ENCODE data around the gene ZBTB37.
A peak's percentile ranks its signal among the peaks of the same experiment; 100 is the strongest.

The ZBTB37 gene

DNA sequence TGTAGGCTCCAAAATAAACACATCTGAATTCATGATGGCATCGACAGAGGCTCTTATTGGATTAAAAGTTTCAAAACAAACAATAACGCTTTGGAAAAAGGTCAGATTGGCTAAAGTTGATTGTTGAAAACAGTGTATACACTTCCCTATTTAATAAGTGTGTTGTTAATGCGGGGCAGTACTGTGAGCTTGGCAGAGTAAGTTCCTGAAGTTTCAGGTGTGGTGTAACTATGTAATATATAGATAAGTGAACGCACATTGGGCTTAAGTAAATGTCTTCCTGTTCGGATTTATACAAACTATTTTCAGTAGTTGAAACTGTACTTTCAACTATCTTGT lies 810 bp downstream of the ZBTB37 start:
- H3K27me3 ChIP-seq (ENCODE audit: insufficient read depth, poor library complexity, severe bottlenecking): no peaks in the 10 kb centered on the region
- peak in 1 of 2 experiments; percentile 25 for DNase-seq (ENCODE audit: low read depth in 1 of 2, low spot score in 1 of 2)
- peak overlapping the region; percentile 82 for H3K4me3 ChIP-seq (replicated peaks; ENCODE audit: insufficient read depth, low read length)
- peak overlapping the region; percentile 93 for H3K27ac ChIP-seq (replicated peaks)
- TF ChIP-seq REST (IDR thresholded peaks at IDR 0.05; ENCODE audit: insufficient replicate concordance, low read depth) (no peak), GABPA (IDR thresholded peaks at IDR 0.05; ENCODE audit: low read depth) (no peak), SPI1 (IDR thresholded peaks at IDR 0.05; ENCODE audit: borderline replicate concordance, low read depth) (peak; percentile 81)

DNA sequence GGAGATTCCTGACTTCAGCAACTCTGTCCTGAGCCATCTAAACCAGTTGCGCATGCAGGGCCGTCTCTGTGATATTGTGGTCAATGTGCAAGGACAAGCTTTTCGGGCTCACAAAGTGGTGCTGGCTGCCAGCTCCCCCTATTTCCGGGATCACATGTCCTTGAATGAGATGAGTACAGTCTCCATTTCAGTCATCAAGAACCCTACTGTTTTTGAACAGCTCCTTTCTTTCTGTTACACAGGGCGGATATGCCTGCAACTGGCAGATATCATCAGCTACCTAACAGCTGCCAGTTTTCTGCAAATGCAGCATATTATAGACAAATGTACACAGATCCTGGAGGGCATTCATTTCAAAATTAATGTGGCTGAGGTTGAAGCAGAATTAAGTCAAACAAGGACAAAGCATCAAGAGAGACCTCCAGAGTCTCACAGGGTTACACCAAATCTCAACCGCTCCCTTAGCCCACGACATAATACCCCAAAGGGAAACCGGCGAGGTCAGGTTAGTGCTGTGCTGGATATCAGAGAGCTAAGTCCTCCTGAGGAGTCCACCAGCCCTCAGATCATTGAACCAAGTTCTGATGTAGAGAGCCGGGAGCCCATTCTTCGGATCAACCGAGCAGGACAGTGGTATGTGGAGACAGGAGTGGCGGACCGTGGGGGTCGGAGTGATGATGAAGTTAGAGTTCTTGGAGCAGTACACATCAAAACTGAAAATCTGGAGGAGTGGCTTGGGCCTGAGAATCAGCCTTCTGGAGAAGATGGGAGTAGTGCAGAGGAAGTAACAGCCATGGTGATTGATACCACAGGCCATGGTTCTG lies 2.3 kb downstream of the ZBTB37 start:
- H3K27ac ChIP-seq (replicated peaks): peak overlapping the region; percentile 93
- peak in 1 of 2 experiments; percentile 30 for DNase-seq (ENCODE audit: low read depth in 1 of 2, low spot score in 1 of 2)
- H3K4me3 ChIP-seq (replicated peaks; ENCODE audit: insufficient read depth, low read length): no peak overlapping the region
- H3K27me3 ChIP-seq (ENCODE audit: insufficient read depth, poor library complexity, severe bottlenecking): no peaks in the 10 kb centered on the region
- TF ChIP-seq GABPA (IDR thresholded peaks at IDR 0.05; ENCODE audit: low read depth) (no peak), REST (IDR thresholded peaks at IDR 0.05; ENCODE audit: insufficient replicate concordance, low read depth) (no peak), SPI1 (IDR thresholded peaks at IDR 0.05; ENCODE audit: borderline replicate concordance, low read depth) (no peak), CTCF (IDR thresholded peaks at IDR 0.05; ENCODE audit: insufficient read depth, low read length) (no peak), POLR2AphosphoS5 (IDR thresholded peaks at IDR 0.05; ENCODE audit: low read depth) (no peak)

DNA sequence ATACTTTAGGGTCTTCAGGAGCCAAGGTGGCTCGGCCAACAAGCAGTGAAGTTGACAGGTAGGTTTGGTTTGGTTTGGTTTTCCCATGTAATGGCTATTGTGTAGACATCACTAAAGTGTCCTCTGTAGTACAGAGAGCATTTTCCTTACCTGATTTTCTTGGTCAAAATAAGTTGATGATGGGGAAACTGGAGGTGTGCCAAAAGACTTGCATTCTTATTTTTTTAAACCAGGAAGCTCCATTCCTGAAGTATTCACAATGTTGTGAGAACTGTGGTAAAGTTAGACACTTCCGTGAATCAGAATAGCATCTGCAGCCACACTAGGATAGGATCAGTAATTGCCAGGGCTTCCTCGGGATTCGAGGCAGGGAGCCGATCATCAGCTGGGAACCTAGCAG lies 2.9 kb downstream of the ZBTB37 start:
- TF ChIP-seq GABPA (IDR thresholded peaks at IDR 0.05; ENCODE audit: low read depth): no peak
- TF ChIP-seq SPI1 (IDR thresholded peaks at IDR 0.05; ENCODE audit: borderline replicate concordance, low read depth): no peak
- TF ChIP-seq REST (IDR thresholded peaks at IDR 0.05; ENCODE audit: insufficient replicate concordance, low read depth): no peak
- TF ChIP-seq CTCF (IDR thresholded peaks at IDR 0.05; ENCODE audit: insufficient read depth, low read length): no peak
- TF ChIP-seq POLR2AphosphoS5 (IDR thresholded peaks at IDR 0.05; ENCODE audit: low read depth): no peak
- Histone ChIP-seq H3K4me3 (replicated peaks; ENCODE audit: insufficient read depth, low read length) (no peak overlapping the region), H3K27ac (replicated peaks) (no peak overlapping the region), H3K27me3 (ENCODE audit: insufficient read depth, poor library complexity, severe bottlenecking) (no peaks in the 10 kb centered on the region)
- DNase-seq (ENCODE audit: low read depth in 1 of 2, low spot score in 1 of 2): no peak

Measured in HL-60 (cell line).